Measurements from ENCODE around the gene GPX3.

Gene GPX3

DNA sequence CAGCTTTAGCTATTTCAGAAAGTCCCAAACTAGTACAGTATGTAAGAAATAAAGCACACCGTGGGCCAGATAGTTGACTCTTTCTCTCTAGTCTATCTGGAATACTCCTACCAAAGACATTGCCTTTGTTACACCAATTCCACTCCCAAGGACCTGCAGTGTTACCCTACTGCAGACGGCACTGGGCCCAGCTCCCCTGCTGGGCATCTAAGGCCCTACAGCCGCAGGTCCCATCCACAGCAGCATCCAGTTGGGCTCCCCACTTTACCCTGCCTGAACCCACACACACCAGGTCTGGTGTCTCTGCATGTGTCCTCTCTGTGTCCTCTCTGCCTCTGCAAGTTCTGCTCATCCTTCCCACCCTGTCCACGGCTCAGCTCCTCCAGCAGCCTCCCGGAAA is 37.9 kb downstream of the GPX3 start:
- DNase-seq (ENCODE audit: low read depth): no peak

DNA sequence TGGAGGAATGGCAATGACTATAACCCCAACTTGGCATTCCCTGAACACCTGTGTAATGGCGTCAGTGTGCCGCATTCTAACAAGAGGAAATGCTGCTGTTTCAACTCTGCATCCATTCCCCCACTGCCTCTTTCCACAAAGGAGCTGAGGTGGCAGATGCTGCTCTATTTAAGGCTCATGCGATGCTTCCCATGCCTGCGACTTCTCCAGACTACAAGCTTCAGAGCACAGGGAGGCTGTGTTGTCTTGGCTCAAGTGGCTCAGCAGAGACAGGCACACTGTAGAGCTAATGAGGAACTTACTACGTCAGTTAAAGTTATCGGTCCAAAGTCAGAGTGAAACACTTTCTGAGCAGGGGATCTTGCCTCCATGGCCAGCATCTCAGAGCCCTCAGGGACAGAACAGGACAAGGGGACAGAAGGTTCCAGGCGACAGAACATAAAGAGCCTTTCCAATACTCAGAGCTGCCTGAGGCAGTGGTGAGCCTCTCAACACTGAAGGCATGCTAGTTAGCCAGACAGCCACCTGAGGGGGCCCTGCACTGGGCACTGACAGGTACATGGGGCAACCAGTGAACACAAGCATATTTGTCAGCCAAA is 38.6 kb downstream of the GPX3 start:
- DNase-seq (ENCODE audit: low read depth): no peak

DNA sequence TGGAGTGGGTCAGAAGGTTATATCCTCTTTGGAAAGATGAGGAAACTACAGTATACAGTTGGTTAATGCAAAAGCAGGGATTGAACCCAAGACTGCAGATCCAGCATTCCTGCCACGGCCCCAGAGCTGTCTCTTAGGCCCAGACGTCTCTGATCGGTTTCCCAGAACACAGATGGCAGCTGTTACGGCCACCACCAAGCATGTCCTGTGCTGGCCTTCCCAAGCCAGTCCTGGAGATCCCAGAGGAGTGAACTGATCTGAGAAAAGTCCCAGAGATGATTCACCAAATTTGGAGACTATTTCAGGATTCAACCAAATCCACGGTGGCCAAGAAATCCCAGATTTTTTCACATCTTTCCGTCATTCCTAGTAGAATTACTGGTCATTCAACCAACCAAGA is 40.4 kb downstream of the GPX3 start:
- DNase-seq (ENCODE audit: low read depth): no peak

GRCh38 chr5:151062405-151063141 is 42.2 kb downstream of the GPX3 start:
- no peak for DNase-seq (ENCODE audit: low read depth)

DNA sequence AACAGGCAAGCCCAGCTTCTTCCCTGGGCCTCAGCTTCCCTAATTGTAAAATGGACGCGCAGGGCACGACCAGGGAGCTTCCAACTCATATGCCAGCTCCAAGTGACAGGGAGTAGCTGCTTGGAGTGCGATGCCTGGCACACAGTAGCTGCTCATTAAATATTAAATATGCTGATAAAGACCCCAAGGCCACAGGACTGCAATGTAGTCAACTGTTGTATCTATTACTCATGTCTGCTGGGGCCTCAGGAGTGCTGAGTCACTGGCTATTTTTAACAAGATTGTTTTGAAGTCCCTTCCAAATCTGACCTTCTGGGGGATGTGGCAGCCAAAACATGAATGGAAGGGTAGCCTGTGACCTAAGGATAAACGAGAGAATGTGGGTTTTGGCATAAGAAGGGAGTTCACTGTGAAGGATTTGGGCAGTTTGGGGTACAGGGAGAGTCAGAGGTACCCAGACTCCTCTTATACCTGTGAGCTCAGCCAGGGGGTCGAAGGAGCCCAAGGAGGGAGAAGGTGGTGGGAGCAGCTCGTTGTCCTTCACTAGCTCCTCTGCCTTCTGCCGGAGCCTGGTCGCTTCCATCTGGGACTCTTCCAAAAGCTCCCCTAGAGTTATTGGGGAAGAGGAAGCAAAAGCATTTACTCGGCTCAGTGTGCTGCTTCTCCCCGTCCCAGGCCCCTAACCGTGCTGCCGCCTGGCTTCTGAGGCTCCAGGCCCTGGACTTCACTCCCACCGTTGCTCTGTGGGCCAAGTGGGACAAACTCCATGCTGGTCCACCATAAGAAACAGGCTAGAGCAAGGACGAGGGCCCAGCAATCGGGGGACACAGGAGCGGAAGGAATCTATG is 43.0 kb downstream of the GPX3 start:
- DNase-seq (ENCODE audit: low read depth): no peak

DNA sequence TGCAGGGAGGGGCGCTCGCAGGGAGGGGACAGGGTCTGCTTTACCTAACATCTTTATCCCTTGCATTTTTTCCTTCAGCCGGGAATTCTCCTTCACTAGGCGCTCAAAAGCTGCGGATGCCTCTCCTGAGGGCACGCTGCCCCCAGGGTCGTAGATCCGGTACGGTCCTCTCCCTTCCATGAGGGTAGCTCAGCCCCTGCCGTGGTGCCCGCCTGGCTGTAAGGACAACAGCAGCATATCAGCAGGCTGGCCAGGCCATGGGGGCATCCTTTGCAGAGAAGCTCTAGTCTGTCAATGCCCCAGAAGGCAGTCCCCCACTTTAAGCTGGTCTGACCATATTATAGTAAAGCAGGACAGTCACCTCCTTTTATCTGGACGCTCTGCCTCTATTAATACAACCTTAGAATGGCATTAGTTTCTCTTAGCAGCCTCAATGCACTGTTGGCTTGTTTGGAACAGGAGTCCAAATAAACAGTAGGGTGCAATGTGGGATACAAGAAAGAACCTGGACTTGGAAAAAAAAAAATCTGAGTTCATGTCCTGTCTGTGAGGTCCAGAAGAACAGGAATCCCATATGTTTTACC is 44.6 kb downstream of the GPX3 start:
- DNase-seq (ENCODE audit: low read depth): no peak

- DNase-seq (ENCODE audit: low read depth): no peak
Observed at GRCh38 chr5:151065609-151066008, 45.2 kb downstream of the GPX3 start.

DNA sequence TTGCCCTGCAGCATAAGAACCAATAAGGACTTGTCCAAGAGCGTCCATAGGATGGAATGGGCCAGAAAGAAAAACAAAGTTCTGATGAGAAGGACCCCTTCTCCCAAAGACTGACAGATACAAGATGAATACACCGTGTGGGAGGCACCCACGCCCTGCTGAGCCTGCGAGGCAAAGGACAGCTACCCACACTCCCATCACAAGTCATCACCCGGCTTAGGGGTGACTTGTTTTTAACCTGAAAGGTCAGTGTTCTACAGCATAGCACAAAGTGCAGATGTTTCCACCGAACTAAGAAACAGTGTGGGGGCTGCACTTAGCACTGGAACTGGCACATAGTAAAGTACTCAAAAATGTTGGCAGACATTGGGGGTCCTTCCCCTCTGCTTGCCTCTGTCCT is 46.5 kb downstream of the GPX3 start:
- no peak for DNase-seq (ENCODE audit: low read depth)

DNA sequence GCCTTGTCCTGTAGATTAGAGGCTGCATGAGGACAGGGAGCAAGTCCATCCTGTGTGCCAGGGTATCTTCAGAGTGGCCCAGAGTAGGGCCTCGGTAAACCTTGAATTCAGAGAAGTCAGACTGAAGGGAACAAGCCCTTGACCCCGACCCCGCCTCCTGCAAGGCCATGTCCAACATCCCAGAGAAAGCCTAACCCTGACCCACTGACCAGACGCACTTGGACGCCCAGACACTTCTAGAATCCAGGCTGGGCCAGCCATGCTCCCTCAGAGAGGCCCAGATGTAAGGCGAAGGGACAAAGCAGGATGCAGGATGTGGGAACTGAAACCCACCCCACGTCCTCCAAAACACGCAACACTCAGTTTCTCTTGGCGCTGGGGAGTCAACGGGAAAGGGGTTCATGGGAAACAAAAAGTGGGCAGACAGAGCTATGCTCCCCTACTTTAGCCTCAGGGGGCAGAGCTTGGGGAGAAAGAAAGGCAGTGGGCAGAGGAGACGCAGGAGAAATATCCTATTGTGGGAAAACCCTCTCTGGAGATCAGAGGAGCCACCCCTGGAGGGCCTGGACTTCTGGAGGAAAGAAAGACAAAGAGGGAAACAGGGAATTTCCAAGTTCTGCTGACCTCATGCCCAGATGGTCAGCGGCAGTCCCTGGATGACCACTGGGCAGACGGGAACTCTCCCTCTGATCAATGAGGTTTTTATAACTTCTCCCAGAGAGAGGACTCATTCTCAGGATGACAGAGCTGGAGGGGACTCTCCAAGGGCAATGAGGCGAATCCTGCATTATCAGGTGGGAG is 47.4 kb downstream of the GPX3 start:
- DNase-seq (ENCODE audit: low read depth): no peak

GRCh38 chr5:151068433-151069197 is 48.2 kb downstream of the GPX3 start:
- no peak for DNase-seq (ENCODE audit: low read depth)

DNA sequence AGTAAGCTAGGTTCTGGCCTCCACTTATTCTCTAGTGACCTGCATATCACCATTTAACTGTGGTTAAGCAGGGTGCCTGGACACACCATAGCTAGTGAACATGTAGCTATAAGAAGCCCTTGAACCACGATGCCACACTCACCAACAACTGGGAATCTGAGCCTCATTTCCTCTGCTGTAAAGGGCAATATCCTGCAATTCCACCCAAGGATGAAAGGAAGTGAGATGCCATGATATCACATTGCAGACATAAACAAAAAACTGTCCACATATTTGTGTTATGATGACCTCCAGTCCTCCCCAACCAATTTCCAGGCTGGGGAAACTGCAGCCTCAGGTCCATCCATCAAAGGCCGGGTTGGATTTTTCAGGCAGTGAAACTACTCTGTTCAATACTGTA is 50.1 kb downstream of the GPX3 start:
- DNase-seq (ENCODE audit: low read depth): no peak

GRCh38 chr5:151071021-151071420 is 50.6 kb downstream of the GPX3 start:
- no peak for DNase-seq (ENCODE audit: low read depth)

DNA sequence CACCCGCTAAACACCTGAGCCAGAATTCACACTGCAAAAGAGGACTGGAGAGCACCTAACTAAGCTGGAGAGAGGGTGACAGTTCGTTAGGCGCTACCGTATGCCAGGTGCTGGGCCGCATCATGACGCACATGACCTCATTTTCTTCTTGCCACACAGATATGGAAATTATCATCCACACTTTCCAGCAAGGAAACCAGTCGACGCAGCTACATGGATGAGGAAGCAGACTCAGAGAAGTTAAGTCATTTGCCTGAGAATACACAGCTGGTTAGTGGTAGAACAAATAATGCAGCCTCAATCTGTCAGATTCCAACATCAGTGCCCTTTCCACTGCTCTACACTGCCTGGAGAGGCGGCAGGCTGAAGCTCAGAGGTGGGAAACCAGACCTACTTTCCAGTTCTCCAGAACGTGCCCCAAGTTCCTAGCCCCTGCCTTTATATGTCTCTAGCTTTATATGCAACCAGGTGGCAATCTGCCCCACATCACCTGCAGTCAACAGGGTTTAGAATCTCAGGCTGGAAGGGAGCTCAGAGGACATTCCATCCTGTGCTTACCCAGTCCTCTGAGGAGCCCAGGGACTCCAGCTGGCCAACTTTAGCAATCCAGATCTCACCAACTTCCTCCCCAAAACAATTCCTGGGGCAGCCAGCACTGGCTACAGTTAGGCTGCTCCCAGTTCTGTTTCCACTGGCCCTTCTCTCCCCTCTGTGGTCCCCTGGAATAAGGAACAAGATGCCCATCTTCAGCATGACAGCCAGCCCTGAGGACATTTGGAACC is 51.6 kb downstream of the GPX3 start:
- DNase-seq (ENCODE audit: low read depth): no peak

DNA sequence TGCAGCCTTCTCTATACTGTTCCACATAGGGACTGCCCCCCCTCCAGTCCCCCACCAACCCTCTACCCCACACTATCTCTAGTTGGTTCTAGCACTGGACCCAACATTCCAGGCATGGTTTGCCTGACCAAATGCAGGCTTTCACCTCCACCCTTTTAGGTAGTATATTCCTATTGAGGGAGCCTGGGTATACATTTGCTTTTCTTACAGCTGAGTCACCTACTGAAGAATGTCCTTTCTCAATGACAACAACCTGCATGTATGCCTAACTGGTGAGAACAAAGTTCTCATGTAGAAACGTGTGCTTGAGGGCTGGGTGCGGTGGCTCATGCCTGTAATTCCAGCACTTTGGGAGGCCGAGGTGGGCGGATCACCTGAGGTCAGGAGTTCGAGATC is 52.2 kb downstream of the GPX3 start:
- no peak for DNase-seq (ENCODE audit: low read depth)

DNA sequence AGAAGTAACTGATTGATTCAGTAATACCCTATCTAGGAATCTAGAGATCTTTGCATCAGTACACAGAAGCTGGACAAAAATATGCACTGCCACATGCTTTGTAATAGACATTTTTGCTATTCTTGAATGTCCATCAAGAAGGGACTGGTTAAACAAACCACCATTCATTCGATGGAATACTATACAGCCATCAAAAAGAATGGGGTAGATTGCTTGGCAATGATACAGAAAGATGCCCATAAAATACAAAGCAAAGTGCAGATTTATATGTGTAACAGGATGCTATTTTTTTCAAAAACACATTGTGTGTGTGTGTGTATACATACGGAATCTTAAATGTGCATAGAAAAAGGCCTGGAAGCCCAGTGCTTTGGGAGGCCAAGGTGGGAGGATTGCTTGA is 52.9 kb downstream of the GPX3 start:
- DNase-seq (ENCODE audit: low read depth): no peak

- DNase-seq (ENCODE audit: low read depth): no peak
Observed at GRCh38 chr5:151074557-151074956, 54.2 kb downstream of the GPX3 start.

GRCh38 chr5:151075698-151076331 is 55.4 kb downstream of the GPX3 start:
- DNase-seq (ENCODE audit: low read depth): no peak

- no peak for DNase-seq (ENCODE audit: low read depth)
Observed at GRCh38 chr5:151076616-151077015, 56.2 kb downstream of the GPX3 start.

GRCh38 chr5:151077419-151077818 is 57.0 kb downstream of the GPX3 start:
- DNase-seq (ENCODE audit: low read depth): no peak

DNA sequence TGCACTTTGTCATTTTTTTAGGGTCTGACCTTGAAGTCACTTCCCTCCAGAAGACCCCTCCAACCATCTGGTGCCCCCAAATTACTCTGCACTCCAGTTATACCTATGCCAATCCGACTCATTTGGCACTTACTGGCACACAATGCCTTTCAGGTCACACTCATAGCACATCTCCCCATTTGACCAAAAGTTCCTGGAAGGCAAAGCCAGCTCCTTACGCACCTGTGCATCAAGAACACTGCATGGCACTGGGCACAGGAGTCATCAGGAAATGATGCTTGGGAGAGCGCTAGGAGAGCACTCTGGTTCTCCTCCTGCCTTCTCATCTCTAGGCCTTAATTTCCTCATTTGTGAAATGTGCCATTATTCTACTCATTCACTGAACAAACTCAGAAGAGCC is 57.6 kb downstream of the GPX3 start:
- DNase-seq (ENCODE audit: low read depth): no peak

Data from stimulated activated CD8-positive, alpha-beta memory T cell treated with anti-CD3 and anti-CD28 coated beads, Interleukin-12 subunit alpha, Interleukin-12 subunit beta, amount 100 ng/mL, for 1 hour (primary cell).